Measurements from ENCODE around the gene ASIC1.
"Not testable (repeated sequence)": the region's sequence is repeated elsewhere in the genome, so short reads cannot be mapped to it uniquely, and the experiment has no call there.

Gene ASIC1

GRCh38 chr12:50057000-50057841 lies at the start of gene ASIC1:
TSS of gene ASIC1 (plus strand) at chr12:50057596. CDS start at chr12:50058767, 1,171 bp downstream.
- peak; percentile 91 for DNase-seq (ENCODE audit: low spot score)

GRCh38 chr12:50013361-50014147 lies 43.8 kb upstream of the ASIC1 start:
- DNase-seq (ENCODE audit: low spot score): peak; percentile 37

- DNase-seq (ENCODE audit: low spot score): no peak
Measured at GRCh38 chr12:50014342-50014741, 43.1 kb upstream of the ASIC1 start.

GRCh38 chr12:50016501-50017475 lies 40.6 kb upstream of the ASIC1 start:
- DNase-seq (ENCODE audit: low spot score): peak; percentile 48

- DNase-seq (ENCODE audit: low spot score): no peak
Measured at GRCh38 chr12:50017641-50018040, 39.8 kb upstream of the ASIC1 start.

GRCh38 chr12:50018154-50018553 lies 39.2 kb upstream of the ASIC1 start:
- no peak for DNase-seq (ENCODE audit: low spot score)

- DNase-seq (ENCODE audit: low spot score): no peak
Measured at GRCh38 chr12:50018968-50019367, 38.4 kb upstream of the ASIC1 start.

- DNase-seq (ENCODE audit: low spot score): no peak
Measured at GRCh38 chr12:50019524-50019923, 37.9 kb upstream of the ASIC1 start.

GRCh38 chr12:50021031-50021430 lies 36.4 kb upstream of the ASIC1 start:
- DNase-seq (ENCODE audit: low spot score): no peak

- no peak for DNase-seq (ENCODE audit: low spot score)
Measured at GRCh38 chr12:50022903-50023302, 34.5 kb upstream of the ASIC1 start.

GRCh38 chr12:50024227-50024626 lies 33.2 kb upstream of the ASIC1 start:
- DNase-seq (ENCODE audit: low spot score): no peak

- DNase-seq (ENCODE audit: low spot score): peak; percentile 47
Measured at GRCh38 chr12:50024805-50025186, 32.6 kb upstream of the ASIC1 start.

- DNase-seq (ENCODE audit: low spot score): peak; percentile 97
Measured at GRCh38 chr12:50025187-50026059, 32.0 kb upstream of the ASIC1 start, which contains the start of gene RACGAP1. TSS of gene RACGAP1 (minus strand) at chr12:50025494. CDS start at chr12:50016715, 8,779 bp downstream.

- no peak for DNase-seq (ENCODE audit: low spot score)
Measured at GRCh38 chr12:50026691-50027090, 30.7 kb upstream of the ASIC1 start.

- DNase-seq (ENCODE audit: low spot score): not testable (repeated sequence)
Measured at GRCh38 chr12:50030449-50030848, 26.9 kb upstream of the ASIC1 start.

- DNase-seq (ENCODE audit: low spot score): no peak
Measured at GRCh38 chr12:50032515-50032853, 24.9 kb upstream of the ASIC1 start.

- peak; percentile 83 for DNase-seq (ENCODE audit: low spot score)
Measured at GRCh38 chr12:50032854-50033581, 24.4 kb upstream of the ASIC1 start.

- no peak for DNase-seq (ENCODE audit: low spot score)
Measured at GRCh38 chr12:50038336-50038735, 19.1 kb upstream of the ASIC1 start.

GRCh38 chr12:50039151-50039835 lies 18.1 kb upstream of the ASIC1 start:
- DNase-seq (ENCODE audit: low spot score): peak; percentile 86

GRCh38 chr12:50040657-50041056 lies 16.7 kb upstream of the ASIC1 start:
- DNase-seq (ENCODE audit: low spot score): no peak

All from D341Med (cell line).